Endodermal cell (in vitro differentiated cells): Measurements from ENCODE around the gene PIK3R2. TPM values are rescaled to one million over a fixed set of nuclear protein-coding genes. Genes with fewer than 3 reads are reported as not detected.
"Not testable (repeated sequence)": the region's sequence is repeated elsewhere in the genome, so short reads cannot be mapped to it uniquely, and the experiment has no call there.

Experiments used
- DNase-seq: peaks from one replicate; pipeline ENCODE4 v3.0.0-alpha.2; 2017
- H3K27ac ChIP-seq: 2 replicates; pipeline ENCODE4 v1.5.1; 2013; ENCODE audit warnings: mild to moderate bottlenecking, low read depth, low read length, moderate library complexity
- H3K27me3 ChIP-seq: 2 replicates; pipeline ENCODE4 v1.6.1; 2013; ENCODE audit warnings: mild to moderate bottlenecking, low read length, moderate library complexity; ENCODE audit not compliant: insufficient read depth, control insufficient read depth, poor library complexity, severe bottlenecking
- H3K36me3 ChIP-seq: 2 replicates; pipeline ENCODE4 v1.7.0; 2013; ENCODE audit warnings: mild to moderate bottlenecking, low read length, moderate library complexity; ENCODE audit not compliant: control insufficient read depth, insufficient read depth
- H3K4me1 ChIP-seq: one replicate; pipeline ENCODE4 v1.7.0; 2013; ENCODE audit warnings: low read length; ENCODE audit not compliant: control insufficient read depth, insufficient read depth
- H3K4me3 ChIP-seq: 2 replicates; pipeline ENCODE4 v1.5.1; 2013; ENCODE audit warnings: mild to moderate bottlenecking, low read length, moderate library complexity
- H3K9ac ChIP-seq: 2 replicates; pipeline ENCODE4 v1.6.1; 2013; ENCODE audit warnings: mild to moderate bottlenecking, low read length, moderate library complexity; ENCODE audit not compliant: poor library complexity, severe bottlenecking; ENCODE audit errors: extremely low read depth
- H3K9me3 ChIP-seq: 2 replicates; pipeline ENCODE4 v1.6.1; 2013; ENCODE audit warnings: mild to moderate bottlenecking, low read length, moderate library complexity; ENCODE audit not compliant: control insufficient read depth
- H3K27ac Mint-ChIP-seq: 2 replicates; pipeline ENCODE4 v1.8.0; 2020; ENCODE audit warnings: mixed read lengths
- H3K27me3 Mint-ChIP-seq: 2 replicates; pipeline ENCODE4 v1.8.0; 2021; ENCODE audit warnings: mild to moderate bottlenecking, mixed read lengths; ENCODE audit not compliant: insufficient read depth
- H3K36me3 Mint-ChIP-seq: 2 replicates; pipeline ENCODE4 v1.8.0; 2020; ENCODE audit warnings: low read depth, mixed read lengths
- H3K4me1 Mint-ChIP-seq: 2 replicates; pipeline ENCODE4 v1.8.0; 2020; ENCODE audit warnings: mixed read lengths
- H3K4me3 Mint-ChIP-seq: 2 replicates; pipeline ENCODE4 v1.8.0; 2020; ENCODE audit warnings: mild to moderate bottlenecking, moderate library complexity, mixed read lengths
- H3K9me3 Mint-ChIP-seq: 2 replicates; pipeline ENCODE4 v1.8.0; 2020; ENCODE audit warnings: mild to moderate bottlenecking, mixed read lengths
- CTCF ChIP-seq: fragments of 200-600 bp; sonication (generic); conservative IDR thresholded peaks from 2 replicates; pipeline ENCODE4 v1.5.0; 2021; ENCODE audit warnings: antibody characterized with exemption, mild to moderate bottlenecking
- WGBS, 2 experiments: methylation state at CpG; one replicate each; pipeline versions ENCODE4 v1.1.5 to v1.1.7; 2013; ENCODE audit warnings: missing lambda C conversion rate in 2 of 2, mixed read lengths in 1 of 2; ENCODE audit not compliant: insufficient coverage in 1 of 2, insufficient read length in 1 of 2; 5-methylcytosine and 5-hydroxymethylcytosine counted together
- total RNA-seq, 2 donors: library from RNA; stranded (reverse); fragmentation: NEBNext Ultra II Directional in 1 of 2; extraction: Animal tissue kit (Norgen Biotek cat#: 25700) in 1 of 2; gene quantifications; 2 replicates in 1 of 2; 3 replicates in 1 of 2; pipeline ENCODE4 v1.2.1, GENCODE V29; 2021

Gene PIK3R2
- total RNA-seq, 2 donors from 2014 or later = 52.9 to 58.8 TPM

- Mint-ChIP-seq H3K27me3 (peaks cover 5% of the 10 kb centered on the region), H3K27ac (no peak overlapping the region), H3K9me3 (no peaks in the 10 kb centered on the region), H3K4me3 (no peak overlapping the region), H3K4me1 (peaks cover 3% of the 10 kb centered on the region), H3K36me3 (no peaks in the 10 kb centered on the region)
- H3K27me3 ChIP-seq = peaks cover under 1% of the 10 kb centered on the region
- H3K4me3 ChIP-seq = no peak overlapping the region
- no peak overlapping the region for H3K9ac ChIP-seq
- H3K9me3 ChIP-seq = no peaks in the 10 kb centered on the region
- no peaks in the 10 kb centered on the region for H3K4me1 ChIP-seq
- no peak overlapping the region for H3K27ac ChIP-seq
- WGBS, 2 experiments = 47 to 71% methylated on average over 17 to 32 of the region's 32 CpGs
- DNase-seq = peak; percentile 87
- no peaks in the 10 kb centered on the region for H3K36me3 ChIP-seq
- peak; percentile 80 for TF ChIP-seq CTCF
Measured at GRCh38 chr19:18208098-18208951, 55.4 kb downstream of the PIK3R2 start.

- H3K4me1 Mint-ChIP-seq, H3K27ac Mint-ChIP-seq, H3K4me3 ChIP-seq, H3K27ac ChIP-seq, DNase-seq, H3K4me3 Mint-ChIP-seq, H3K27me3 ChIP-seq, H3K9me3 ChIP-seq, H3K9me3 Mint-ChIP-seq, H3K36me3 Mint-ChIP-seq, H3K4me1 ChIP-seq, H3K9ac ChIP-seq, H3K36me3 ChIP-seq, H3K27me3 Mint-ChIP-seq: not testable (repeated sequence)
- WGBS, 2 experiments = 90 to 92% methylated on average over 4 to 5 of the region's 5 CpGs
Measured at GRCh38 chr19:18209912-18210311, 56.9 kb downstream of the PIK3R2 start.

- no peak overlapping the region for H3K4me3 Mint-ChIP-seq
- WGBS, 2 experiments = 92 to 98% methylated on average over 13 to 14 of the region's 14 CpGs
- no peak overlapping the region for H3K27ac ChIP-seq
- no peak overlapping the region for H3K27ac Mint-ChIP-seq
- no peaks in the 10 kb centered on the region for H3K9me3 Mint-ChIP-seq
- no peaks in the 10 kb centered on the region for H3K27me3 ChIP-seq
- H3K4me1 ChIP-seq = no peaks in the 10 kb centered on the region
- TF ChIP-seq CTCF = no peak
- DNase-seq = no peak
- no peak overlapping the region for H3K9ac ChIP-seq
- H3K9me3 ChIP-seq = no peaks in the 10 kb centered on the region
- H3K4me3 ChIP-seq = no peak overlapping the region
- peaks cover 2% of the 10 kb centered on the region for H3K27me3 Mint-ChIP-seq
- H3K36me3 Mint-ChIP-seq = no peaks in the 10 kb centered on the region
- H3K4me1 Mint-ChIP-seq = no peaks in the 10 kb centered on the region
- no peaks in the 10 kb centered on the region for H3K36me3 ChIP-seq
Measured at GRCh38 chr19:18211683-18212082, 58.7 kb downstream of the PIK3R2 start.
